MCF 10A (cell line): ENCODE measurements around the gene RNPS1. TPM values are rescaled to one million over a fixed set of nuclear protein-coding genes. Genes with fewer than 3 reads are reported as not detected.
"Not testable (repeated sequence)": the region's sequence is repeated elsewhere in the genome, so short reads cannot be mapped to it uniquely, and the experiment has no call there.

Source experiments
- BruUV-seq: library from RNA; stranded (reverse); fragments of 400-500 nt; replicated peaks from 2 replicates; lab custom pipeline; 2021; lab: Mats Ljungman, UMichigan
- CTCF ChIA-PET: fragments of 300-600 bp; sonication (Branson Sonifier 250); formaldehyde crosslinking; extraction: SDS; loops from one replicate; lab custom pipeline; 2021; ENCODE audit warnings: antibody characterized with exemption, inconsistent platforms; lab: Yijun Ruan, JAX
- POLR2A ChIA-PET: fragments of 300-600, 350-650 bp; sonication (Branson Sonifier 250); formaldehyde crosslinking; extraction: SDS; loops from one replicate; lab custom pipeline; 2020; ENCODE audit warnings: antibody characterized with exemption, inconsistent platforms; lab: Yijun Ruan, JAX
- DNase-seq: peaks from one replicate; pipeline ENCODE4 v3.0.0-alpha.2; 2018; ENCODE audit not compliant: unreplicated experiment
- H3K27ac Mint-ChIP-seq: one replicate; pipeline ENCODE4 v1.8.0; 2022; ENCODE audit warnings: mild to moderate bottlenecking, low read depth, mixed read lengths; ENCODE audit not compliant: unreplicated experiment
- H3K27me3 Mint-ChIP-seq: one replicate; pipeline ENCODE4 v1.8.0; 2022; ENCODE audit warnings: mixed read lengths; ENCODE audit not compliant: insufficient read depth, unreplicated experiment
- H3K36me3 Mint-ChIP-seq: one replicate; pipeline ENCODE4 v1.8.0; 2022; ENCODE audit warnings: mild to moderate bottlenecking, moderate library complexity, mixed read lengths; ENCODE audit not compliant: insufficient read depth, unreplicated experiment
- H3K4me1 Mint-ChIP-seq: one replicate; pipeline ENCODE4 v1.8.0; 2022; ENCODE audit warnings: mixed read lengths; ENCODE audit not compliant: insufficient read depth, unreplicated experiment
- H3K4me3 Mint-ChIP-seq: one replicate; pipeline ENCODE4 v1.8.0; 2022; ENCODE audit warnings: mild to moderate bottlenecking, moderate library complexity, mixed read lengths; ENCODE audit not compliant: unreplicated experiment
- H3K9me3 Mint-ChIP-seq: one replicate; pipeline ENCODE4 v1.8.0; 2022; ENCODE audit warnings: mixed read lengths; ENCODE audit not compliant: unreplicated experiment
- intact Hi-C: fragments of 100-400 bp; cut with micrococcal nuclease; formaldehyde crosslinking; loops from 2 replicates; pipeline ENCODE4 v1.14.1; 2022
- total RNA-seq: library from RNA; stranded (reverse); gene quantifications from 2 replicates; pipeline ENCODE4 v1.2.3, GENCODE V29; 2022
- TF ChIP-seq, protein P1 (sequence below): fragments of 200-600 bp; IDR thresholded peaks from one replicate; pipeline ENCODE4 v1.8.0; 2022; ENCODE audit warnings: antibody characterized with exemption, mild to moderate bottlenecking; ENCODE audit not compliant: unreplicated experiment

The RNPS1 gene
- total RNA-seq, 1 experiment from 2014 or later: 245 TPM

DNA sequence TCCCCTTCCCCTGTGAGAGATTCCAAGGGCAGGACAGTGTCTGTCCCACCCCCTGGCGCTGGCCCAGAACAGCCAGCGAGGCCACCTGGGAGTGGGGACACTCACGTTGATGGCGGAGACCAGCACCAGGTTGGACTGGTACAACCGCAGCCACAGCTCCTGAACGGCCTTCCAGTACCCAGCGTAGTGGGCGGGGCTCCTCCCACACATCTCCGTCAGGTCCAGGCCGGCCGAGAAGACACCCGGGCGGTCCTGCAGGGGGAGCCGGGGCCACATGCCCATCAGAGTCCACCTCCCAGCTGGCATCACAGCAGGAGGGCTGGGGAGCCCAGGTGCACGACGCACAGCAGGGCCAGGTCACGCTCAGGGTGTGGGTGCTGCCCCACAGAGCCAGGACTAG is 23.6 kb downstream of the RNPS1 start:
- peaks cover 58% of the 10 kb centered on the region for H3K36me3 Mint-ChIP-seq
- POLR2A ChIA-PET: interaction anchor here (0.8 kb wide), 1 partner anchor 32 kb away, joined by 3 read pairs; no protein-coding TSS in a partner anchor

GRCh38 chr16:2243781-2244180 is 24.1 kb downstream of the RNPS1 start:
- ChIA-PET POLR2A (no interaction called here), CTCF (no interaction called here)
- no peak overlapping the region for H3K4me3 Mint-ChIP-seq
- intact Hi-C loops: no loop called here
- H3K4me1 Mint-ChIP-seq: peaks cover 5% of the 10 kb centered on the region
- DNase-seq: no peak
- no peak overlapping the region for H3K27ac Mint-ChIP-seq
- no TSS peak for BruUV-seq
- TF ChIP-seq, protein P1, sequence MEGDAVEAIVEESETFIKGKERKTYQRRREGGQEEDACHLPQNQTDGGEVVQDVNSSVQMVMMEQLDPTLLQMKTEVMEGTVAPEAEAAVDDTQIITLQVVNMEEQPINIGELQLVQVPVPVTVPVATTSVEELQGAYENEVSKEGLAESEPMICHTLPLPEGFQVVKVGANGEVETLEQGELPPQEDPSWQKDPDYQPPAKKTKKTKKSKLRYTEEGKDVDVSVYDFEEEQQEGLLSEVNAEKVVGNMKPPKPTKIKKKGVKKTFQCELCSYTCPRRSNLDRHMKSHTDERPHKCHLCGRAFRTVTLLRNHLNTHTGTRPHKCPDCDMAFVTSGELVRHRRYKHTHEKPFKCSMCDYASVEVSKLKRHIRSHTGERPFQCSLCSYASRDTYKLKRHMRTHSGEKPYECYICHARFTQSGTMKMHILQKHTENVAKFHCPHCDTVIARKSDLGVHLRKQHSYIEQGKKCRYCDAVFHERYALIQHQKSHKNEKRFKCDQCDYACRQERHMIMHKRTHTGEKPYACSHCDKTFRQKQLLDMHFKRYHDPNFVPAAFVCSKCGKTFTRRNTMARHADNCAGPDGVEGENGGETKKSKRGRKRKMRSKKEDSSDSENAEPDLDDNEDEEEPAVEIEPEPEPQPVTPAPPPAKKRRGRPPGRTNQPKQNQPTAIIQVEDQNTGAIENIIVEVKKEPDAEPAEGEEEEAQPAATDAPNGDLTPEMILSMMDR: no peak
- no peaks in the 10 kb centered on the region for H3K9me3 Mint-ChIP-seq
- H3K36me3 Mint-ChIP-seq: peaks cover 61% of the 10 kb centered on the region
- H3K27me3 Mint-ChIP-seq: no peaks in the 10 kb centered on the region

More for the DNA sequence above, 23.6 kb downstream of the RNPS1 start:
- Mint-ChIP-seq H3K4me3 (no peak overlapping the region), H3K27ac (no peak overlapping the region), H3K27me3 (no peaks in the 10 kb centered on the region), H3K4me1 (peaks cover 5% of the 10 kb centered on the region), H3K9me3 (no peaks in the 10 kb centered on the region)
- DNase-seq: no peak
- TF ChIP-seq, protein P1: no peak
- CTCF ChIA-PET: no interaction called here
- no TSS peak for BruUV-seq
- intact Hi-C loops: no loop called here

- no peaks in the 10 kb centered on the region for H3K9me3 Mint-ChIP-seq
- ChIA-PET CTCF (no interaction called here), POLR2A (interaction anchor here (0.8 kb wide), 1 partner anchor 8 kb away, joined by 6 read pairs; the partner anchor contains the start of gene ECI1)
- H3K27ac Mint-ChIP-seq: no peak overlapping the region
- no peak for DNase-seq
- H3K27me3 Mint-ChIP-seq: no peaks in the 10 kb centered on the region
- peaks cover 5% of the 10 kb centered on the region for H3K4me1 Mint-ChIP-seq
- TF ChIP-seq, protein P1: no peak
- BruUV-seq: no TSS peak
- peaks cover 63% of the 10 kb centered on the region for H3K36me3 Mint-ChIP-seq
- intact Hi-C loops: no loop called here
- H3K4me3 Mint-ChIP-seq: no peak overlapping the region
Measured at GRCh38 chr16:2243031-2243528, 24.8 kb downstream of the RNPS1 start.

DNA sequence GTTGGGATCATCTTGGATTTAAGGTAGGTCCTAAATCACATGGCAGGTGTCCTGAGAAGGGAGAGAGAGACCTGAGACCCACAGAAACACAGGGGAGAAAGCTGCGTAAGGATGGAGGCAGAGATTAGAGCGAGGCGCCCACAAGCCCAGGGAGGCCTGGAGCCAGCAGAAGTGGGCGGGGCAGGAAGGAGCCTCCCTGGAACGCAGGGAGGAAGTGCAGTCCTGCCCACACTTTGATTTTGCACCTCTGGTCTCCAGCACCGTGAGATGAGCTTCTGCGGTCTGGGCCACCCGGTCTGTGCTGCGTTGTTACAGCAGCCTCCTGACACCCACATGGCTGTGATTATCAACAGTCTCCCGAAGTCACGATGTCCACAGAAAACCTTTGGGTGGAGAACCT is 25.3 kb downstream of the RNPS1 start:
- ChIA-PET CTCF (interaction anchor here (0.7 kb wide), 1 partner anchor 87 kb away, joined by 3 read pairs; the partner anchor contains the start of gene TRAF7), POLR2A (interaction anchor here (0.8 kb wide), 1 partner anchor 9 kb away, joined by 6 read pairs; the partner anchor contains the start of gene ECI1)
- no peak overlapping the region for H3K4me3 Mint-ChIP-seq
- no peaks in the 10 kb centered on the region for H3K9me3 Mint-ChIP-seq
- H3K27ac Mint-ChIP-seq: no peak overlapping the region
- intact Hi-C loops: no loop called here
- TF ChIP-seq, protein P1: no peak
- peaks cover 65% of the 10 kb centered on the region for H3K36me3 Mint-ChIP-seq
- BruUV-seq: no TSS peak
- no peak for DNase-seq
- peaks cover 5% of the 10 kb centered on the region for H3K4me1 Mint-ChIP-seq
- no peaks in the 10 kb centered on the region for H3K27me3 Mint-ChIP-seq

DNA sequence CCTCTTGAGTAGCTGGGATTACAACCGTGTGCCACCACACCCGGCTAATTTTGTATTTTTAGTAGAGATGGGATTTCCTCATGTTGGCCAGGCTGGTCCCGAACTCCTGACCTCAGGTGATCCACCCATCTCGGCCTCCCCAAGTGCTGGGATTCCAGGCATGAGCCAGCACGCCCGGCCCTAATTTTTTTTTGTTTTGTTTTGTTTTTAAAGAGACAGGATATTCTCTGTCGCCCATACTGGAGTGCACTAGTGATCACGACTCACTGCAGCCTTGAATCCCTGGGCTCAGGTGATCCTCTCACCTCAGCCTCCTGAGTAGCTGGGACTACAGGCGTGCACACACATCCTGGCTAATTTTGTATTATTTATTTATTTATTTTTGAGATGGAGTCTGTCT is 27.6 kb downstream of the RNPS1 start:
- ChIA-PET CTCF (interaction anchor here (1.5 kb wide), 1 partner anchor 11 kb away, joined by 6 read pairs; the partner anchor contains the start of gene ECI1), POLR2A (interaction anchor here (0.7 to 2.7 kb wide), 2 partner anchors 11 to 275 kb away, joined by 3 to 13 read pairs; partner anchors contain the start of gene ECI1)
- H3K27me3 Mint-ChIP-seq, DNase-seq, intact Hi-C loops, H3K9me3 Mint-ChIP-seq, H3K27ac Mint-ChIP-seq, H3K4me3 Mint-ChIP-seq, H3K4me1 Mint-ChIP-seq, BruUV-seq: not testable (repeated sequence)
- peaks cover 69% of the 10 kb centered on the region for H3K36me3 Mint-ChIP-seq
